Liver (tissue), 9 donors: ENCODE measurements around the gene GPN3. TPM values are rescaled to one million over a fixed set of nuclear protein-coding genes. Genes with fewer than 3 reads are reported as not detected.

Experiments
- DNase-seq: peaks from one replicate; pipeline ENCODE4 v3.0.0-alpha.2; 2017; ENCODE audit warnings: low spot score
- H3K27ac ChIP-seq, 2 donors: one replicate each; pipeline ENCODE4 v1.7.0; 2013; ENCODE audit warnings: inconsistent platforms in 2 of 2, low read length in 2 of 2, control low read depth in 1 of 2, low read depth in 1 of 2, mild to moderate bottlenecking in 1 of 2
- H3K27me3 ChIP-seq, 4 donors: one replicate each; pipeline versions ENCODE4 v1.6.1 to v1.7.0; 2013; ENCODE audit warnings: low read length in 3 of 4, inconsistent platforms in 1 of 4, mild to moderate bottlenecking in 1 of 4, moderate library complexity in 1 of 4; ENCODE audit not compliant: control insufficient read depth in 4 of 4, insufficient read depth in 4 of 4
- H3K36me3 ChIP-seq, 4 donors: one replicate each; pipeline versions ENCODE4 v1.6.1 to v1.7.0; 2013; ENCODE audit warnings: low read length in 3 of 4, mild to moderate bottlenecking in 3 of 4, low read depth in 1 of 4, moderate library complexity in 1 of 4; ENCODE audit not compliant: control insufficient read depth in 4 of 4, insufficient read depth in 3 of 4
- H3K4me1 ChIP-seq, 4 donors: one replicate each; pipeline versions ENCODE4 v1.6.1 to v1.7.0; 2013; ENCODE audit warnings: low read length in 3 of 4, mild to moderate bottlenecking in 3 of 4, moderate library complexity in 1 of 4; ENCODE audit not compliant: control insufficient read depth in 4 of 4, insufficient read depth in 4 of 4
- H3K4me3 ChIP-seq, 3 donors: one replicate each; pipeline versions ENCODE4 v1.6.1 to v1.7.0; 2013; ENCODE audit warnings: low read length in 3 of 3, control low read depth in 1 of 3, low read depth in 1 of 3, mild to moderate bottlenecking in 1 of 3
- H3K9ac ChIP-seq, 2 donors: one replicate each; pipeline ENCODE4 v1.7.0; 2013; ENCODE audit warnings: low read length in 2 of 2, mild to moderate bottlenecking in 2 of 2, moderate library complexity in 2 of 2, control low read depth in 1 of 2, low read depth in 1 of 2
- H3K9me3 ChIP-seq, 4 donors: one replicate each; pipeline versions ENCODE4 v1.6.1 to v1.7.0; 2013; ENCODE audit warnings: low read length in 3 of 4; ENCODE audit not compliant: control insufficient read depth in 4 of 4
- CTCF ChIP-seq: fragments of 150-350 bp; IDR thresholded peaks from 2 replicates; pipeline ENCODE4 v1.5.1; 2017; ENCODE audit warnings: improper control_type of control experiment, low read depth, low read length; ENCODE audit not compliant: missing input control
- EGR1 ChIP-seq, 2 donors: IDR thresholded peaks; 2 replicates each; pipeline ENCODE4 v1.6.1; 2016 to 2018; ENCODE audit warnings: antibody characterized with exemption in 2 of 2, low read depth in 2 of 2
- FOXA1 ChIP-seq: IDR thresholded peaks from 2 replicates; pipeline ENCODE4 v1.6.1; 2016; ENCODE audit warnings: antibody characterized with exemption
- FOXA2 ChIP-seq: IDR thresholded peaks from 2 replicates; pipeline ENCODE4 v1.6.1; 2016; ENCODE audit warnings: antibody characterized with exemption
- GABPA ChIP-seq, 2 donors: IDR thresholded peaks in 1 of 2; conservative IDR thresholded peaks in 1 of 2; 2 replicates each; pipeline ENCODE4 v1.6.1; 2016; ENCODE audit warnings: antibody characterized with exemption in 2 of 2, mild to moderate bottlenecking in 1 of 2, moderate library complexity in 1 of 2
- HNF4A ChIP-seq, 2 donors: conservative IDR thresholded peaks; 2 replicates each; pipeline ENCODE4 v1.6.1; 2016; ENCODE audit warnings: antibody characterized with exemption in 2 of 2, mild to moderate bottlenecking in 2 of 2
- HNF4G ChIP-seq: IDR thresholded peaks from 2 replicates; pipeline ENCODE4 v1.6.1; 2016; ENCODE audit warnings: antibody characterized with exemption
- JUND ChIP-seq, 2 donors: IDR thresholded peaks; 2 replicates each; pipeline ENCODE4 v1.6.1; 2016; ENCODE audit warnings: antibody characterized with exemption in 2 of 2
- MAX ChIP-seq: IDR thresholded peaks from 2 replicates; pipeline ENCODE4 v1.6.1; 2016; ENCODE audit warnings: antibody characterized with exemption
- NR2F2 ChIP-seq: IDR thresholded peaks from 2 replicates; pipeline ENCODE4 v1.6.1; 2016; ENCODE audit warnings: antibody characterized with exemption
- RAD21 ChIP-seq, 2 donors: IDR thresholded peaks; 2 replicates each; pipeline ENCODE4 v1.6.1; 2016; ENCODE audit warnings: antibody characterized with exemption in 2 of 2, mild to moderate bottlenecking in 2 of 2
- RXRA ChIP-seq, 2 donors: IDR thresholded peaks; 2 replicates each; pipeline ENCODE4 v1.6.1; 2017 to 2018; ENCODE audit warnings: antibody characterized with exemption in 2 of 2, mild to moderate bottlenecking in 1 of 2
- SP1 ChIP-seq: IDR thresholded peaks from 2 replicates; pipeline ENCODE4 v1.6.1; 2018; ENCODE audit warnings: antibody characterized with exemption, mild to moderate bottlenecking
- TAF1 ChIP-seq: conservative IDR thresholded peaks from 2 replicates; pipeline ENCODE4 v1.6.1; 2016; ENCODE audit warnings: antibody characterized with exemption, mild to moderate bottlenecking
- YY1 ChIP-seq: IDR thresholded peaks from 2 replicates; pipeline ENCODE4 v1.6.1; 2016; ENCODE audit warnings: antibody characterized with exemption, mild to moderate bottlenecking
- WGBS: extraction: QIAGEN DNeasy Blood & Tissue Kit; methylation state at CpG from one replicate; pipeline ENCODE4 v1.1.7; 2013; 5-methylcytosine and 5-hydroxymethylcytosine counted together
- polyA plus RNA-seq, 2 donors: library from polyadenylated mRNA; stranded (reverse) in 1 of 2; unstranded in 1 of 2; fragments of 200-250 nt in 1 of 2; fragments of >200 nt in 1 of 2; fragmentation: Nextera tagmentation in 1 of 2; extraction: Ambion mirVana in 1 of 2; gene quantifications; one replicate each; pipeline versions ENCODE4 v1.2.1 to v1.2.3, GENCODE V29; 2013 to 2015
- total RNA-seq, 2 donors: library from RNA; depleted of rRNA; stranded (reverse); fragments of >200 nt; gene quantifications; one replicate each; pipeline ENCODE4 v1.2.3, GENCODE V29; 2014
- TF ChIP-seq, protein P1 (sequence below): IDR thresholded peaks from 2 replicates; pipeline ENCODE4 v1.6.1; 2016; ENCODE audit warnings: antibody characterized with exemption, mild to moderate bottlenecking
- TF ChIP-seq, protein P2 (sequence below): IDR thresholded peaks from 2 replicates; pipeline ENCODE4 v1.6.1; 2016; ENCODE audit warnings: antibody characterized with exemption
- TF ChIP-seq, protein P3 (sequence below): IDR thresholded peaks from 2 replicates; pipeline ENCODE4 v1.6.1; 2016; ENCODE audit warnings: antibody characterized with exemption
- donor health status: healthy.
- donor health status: healthy.
- donor health status: healthy.
- donor health status: healthy.
- donor health status: healthy.

Gene GPN3
- total and polyA plus RNA-seq, 4 donors, result 13.4 to 47.2 (median 18.7) TPM

DNA sequence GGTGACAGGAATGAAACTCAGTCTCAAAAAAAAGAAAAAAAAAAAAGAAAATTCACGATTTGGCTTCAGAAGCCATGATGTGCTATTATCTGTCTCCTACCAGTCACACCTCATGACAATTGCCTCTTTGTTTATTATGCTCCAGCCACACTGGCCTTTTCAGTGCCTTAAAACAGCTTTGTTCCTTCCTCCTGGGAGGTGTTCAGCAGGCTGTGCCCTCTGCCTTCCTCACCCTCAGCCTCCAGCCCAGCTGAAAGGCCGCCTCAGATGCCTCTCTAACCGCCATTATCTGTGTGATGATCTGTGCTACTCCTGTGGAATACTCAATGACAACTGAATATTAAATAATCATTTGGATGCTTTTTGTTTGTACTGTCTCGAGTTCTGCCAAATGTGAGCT is 9.3 kb downstream of the GPN3 start:
- TF ChIP-seq CTCF (no peak), SP1 (no peak), RXRA (IDR thresholded peaks at IDR 0.05) (no peak), EGR1 (IDR thresholded peaks at IDR 0.05; ENCODE audit: low read depth in 2 of 2) (no peak), NR2F2 (no peak), FOXA1 (no peak), TAF1 (no peak), HNF4G (no peak), HNF4A (conservative IDR thresholded peaks at IDR 0.05) (no peak), FOXA2 (no peak), RAD21 (IDR thresholded peaks at IDR 0.05) (no peak), GABPA (IDR thresholded peaks at IDR 0.05 in 1 of 2, conservative IDR thresholded peaks at IDR 0.05 in 1 of 2) (no peak), MAX (no peak), YY1 (no peak), JUND (IDR thresholded peaks at IDR 0.05) (no peak)
- WGBS, result 93% methylated on average over 4 of the region's 4 CpGs
- Histone ChIP-seq H3K9ac (no peak overlapping the region), H3K4me1 (peaks cover 3 to 10% (median 7%) of the 10 kb centered on the region in 4 donors), H3K9me3 (no peaks in the 10 kb centered on the region), H3K4me3 (no peak overlapping the region), H3K27ac (no peak overlapping the region), H3K36me3 (peaks cover 0 to 16% (median 8%) of the 10 kb centered on the region in 4 donors), H3K27me3 (no peaks in the 10 kb centered on the region)
- no peak for DNase-seq

- H3K9ac ChIP-seq, result peak overlapping the region in 1 of 2 donors; percentile 30
- peaks cover 0 to 3% (median 2%) of the 10 kb centered on the region in 4 donors for H3K36me3 ChIP-seq
- peak overlapping the region in 1 of 2 donors; percentile 39 for H3K27ac ChIP-seq
- no peak for DNase-seq
- no peak overlapping the region for H3K4me3 ChIP-seq
- peaks cover 3 to 23% (median 13%) of the 10 kb centered on the region in 4 donors for H3K4me1 ChIP-seq
- H3K27me3 ChIP-seq, result no peaks in the 10 kb centered on the region
- TF ChIP-seq HNF4A (conservative IDR thresholded peaks at IDR 0.05) (peak; percentile 35 to 40), GABPA (IDR thresholded peaks at IDR 0.05 in 1 of 2, conservative IDR thresholded peaks at IDR 0.05 in 1 of 2) (peak in 1 of 2 donors; percentile 26), YY1 (peak; percentile 32), TAF1 (no peak), JUND (IDR thresholded peaks at IDR 0.05) (peak in 1 of 2 donors; percentile 23), MAX (no peak), RXRA (IDR thresholded peaks at IDR 0.05) (peak; percentile 23 to 33), NR2F2 (no peak), SP1 (peak; percentile 63), RAD21 (IDR thresholded peaks at IDR 0.05) (no peak), FOXA2 (no peak), FOXA1 (no peak), EGR1 (IDR thresholded peaks at IDR 0.05; ENCODE audit: low read depth in 2 of 2) (no peak), HNF4G (no peak), CTCF (no peak)
- TF ChIP-seq, protein P1, sequence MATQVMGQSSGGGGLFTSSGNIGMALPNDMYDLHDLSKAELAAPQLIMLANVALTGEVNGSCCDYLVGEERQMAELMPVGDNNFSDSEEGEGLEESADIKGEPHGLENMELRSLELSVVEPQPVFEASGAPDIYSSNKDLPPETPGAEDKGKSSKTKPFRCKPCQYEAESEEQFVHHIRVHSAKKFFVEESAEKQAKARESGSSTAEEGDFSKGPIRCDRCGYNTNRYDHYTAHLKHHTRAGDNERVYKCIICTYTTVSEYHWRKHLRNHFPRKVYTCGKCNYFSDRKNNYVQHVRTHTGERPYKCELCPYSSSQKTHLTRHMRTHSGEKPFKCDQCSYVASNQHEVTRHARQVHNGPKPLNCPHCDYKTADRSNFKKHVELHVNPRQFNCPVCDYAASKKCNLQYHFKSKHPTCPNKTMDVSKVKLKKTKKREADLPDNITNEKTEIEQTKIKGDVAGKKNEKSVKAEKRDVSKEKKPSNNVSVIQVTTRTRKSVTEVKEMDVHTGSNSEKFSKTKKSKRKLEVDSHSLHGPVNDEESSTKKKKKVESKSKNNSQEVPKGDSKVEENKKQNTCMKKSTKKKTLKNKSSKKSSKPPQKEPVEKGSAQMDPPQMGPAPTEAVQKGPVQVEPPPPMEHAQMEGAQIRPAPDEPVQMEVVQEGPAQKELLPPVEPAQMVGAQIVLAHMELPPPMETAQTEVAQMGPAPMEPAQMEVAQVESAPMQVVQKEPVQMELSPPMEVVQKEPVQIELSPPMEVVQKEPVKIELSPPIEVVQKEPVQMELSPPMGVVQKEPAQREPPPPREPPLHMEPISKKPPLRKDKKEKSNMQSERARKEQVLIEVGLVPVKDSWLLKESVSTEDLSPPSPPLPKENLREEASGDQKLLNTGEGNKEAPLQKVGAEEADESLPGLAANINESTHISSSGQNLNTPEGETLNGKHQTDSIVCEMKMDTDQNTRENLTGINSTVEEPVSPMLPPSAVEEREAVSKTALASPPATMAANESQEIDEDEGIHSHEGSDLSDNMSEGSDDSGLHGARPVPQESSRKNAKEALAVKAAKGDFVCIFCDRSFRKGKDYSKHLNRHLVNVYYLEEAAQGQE, result no peak
- TF ChIP-seq, protein P2, sequence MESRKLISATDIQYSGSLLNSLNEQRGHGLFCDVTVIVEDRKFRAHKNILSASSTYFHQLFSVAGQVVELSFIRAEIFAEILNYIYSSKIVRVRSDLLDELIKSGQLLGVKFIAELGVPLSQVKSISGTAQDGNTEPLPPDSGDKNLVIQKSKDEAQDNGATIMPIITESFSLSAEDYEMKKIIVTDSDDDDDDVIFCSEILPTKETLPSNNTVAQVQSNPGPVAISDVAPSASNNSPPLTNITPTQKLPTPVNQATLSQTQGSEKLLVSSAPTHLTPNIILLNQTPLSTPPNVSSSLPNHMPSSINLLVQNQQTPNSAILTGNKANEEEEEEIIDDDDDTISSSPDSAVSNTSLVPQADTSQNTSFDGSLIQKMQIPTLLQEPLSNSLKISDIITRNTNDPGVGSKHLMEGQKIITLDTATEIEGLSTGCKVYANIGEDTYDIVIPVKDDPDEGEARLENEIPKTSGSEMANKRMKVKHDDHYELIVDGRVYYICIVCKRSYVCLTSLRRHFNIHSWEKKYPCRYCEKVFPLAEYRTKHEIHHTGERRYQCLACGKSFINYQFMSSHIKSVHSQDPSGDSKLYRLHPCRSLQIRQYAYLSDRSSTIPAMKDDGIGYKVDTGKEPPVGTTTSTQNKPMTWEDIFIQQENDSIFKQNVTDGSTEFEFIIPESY, result no peak
- TF ChIP-seq, protein P3, sequence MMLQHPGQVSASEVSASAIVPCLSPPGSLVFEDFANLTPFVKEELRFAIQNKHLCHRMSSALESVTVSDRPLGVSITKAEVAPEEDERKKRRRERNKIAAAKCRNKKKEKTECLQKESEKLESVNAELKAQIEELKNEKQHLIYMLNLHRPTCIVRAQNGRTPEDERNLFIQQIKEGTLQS, result no peak
- H3K9me3 ChIP-seq, result no peaks in the 10 kb centered on the region
- WGBS, result 36% methylated on average over 4 of the region's 4 CpGs
Observed at GRCh38 chr12:110453569-110454296, 14.3 kb downstream of the GPN3 start.
